Right atrium auricular region (tissue), 2 donors: ENCODE measurements around the gene CUL5. TPM values are rescaled to one million over a fixed set of nuclear protein-coding genes. Genes with fewer than 3 reads are reported as not detected.
A peak's percentile ranks its signal among the peaks of the same experiment; 100 is the strongest.

Experiments
- DNase-seq: peaks from one replicate; pipeline ENCODE4 v3.0.0-alpha.2; 2019; ENCODE audit warnings: low spot score
- H3K27ac ChIP-seq, 2 donors: fragments of 200-600 bp; sonication (generic); 1 replicate in 1 of 2; 2 replicates in 1 of 2; pipeline ENCODE4 v1.5.1; 2016 to 2019
- H3K27me3 ChIP-seq, 2 donors: fragments of 200-600 bp; sonication (generic); one replicate each; pipeline versions ENCODE4 v1.5.1 to v1.6.0; 2017 to 2019
- H3K36me3 ChIP-seq: fragments of 200-600 bp; sonication (generic); one replicate; pipeline ENCODE4 v1.5.1; 2016
- H3K4me1 ChIP-seq, 2 donors: fragments of 200-600 bp; sonication (generic); one replicate each; pipeline versions ENCODE4 v1.5.1 to v1.6.0; 2017 to 2019
- H3K4me3 ChIP-seq, 2 donors: fragments of 200-600 bp; sonication (generic); 1 replicate in 1 of 2; 2 replicates in 1 of 2; pipeline ENCODE4 v1.5.1; 2017 to 2019; ENCODE audit warnings: mild to moderate bottlenecking in 1 of 2, moderate library complexity in 1 of 2
- H3K9me3 ChIP-seq, 2 donors: fragments of 200-600 bp; sonication (generic); one replicate each; pipeline ENCODE4 v1.5.1; 2019
- total RNA-seq, 2 donors: library from RNA; depleted of rRNA; stranded (reverse); fragments of >200 nt; gene quantifications; one replicate each; pipeline ENCODE4 v1.1.0, GENCODE V29; 2016
- TF ChIP-seq, protein P1 (sequence below), 2 donors: fragments of 200-600 bp; sonication (generic); IDR thresholded peaks; one replicate each; pipeline ENCODE4 v1.5.1; 2019; ENCODE audit warnings: antibody characterized with exemption in 2 of 2

CUL5 gene
- total RNA-seq, 2 donors from 2014 or later, result 19.2 to 26.4 TPM

DNA sequence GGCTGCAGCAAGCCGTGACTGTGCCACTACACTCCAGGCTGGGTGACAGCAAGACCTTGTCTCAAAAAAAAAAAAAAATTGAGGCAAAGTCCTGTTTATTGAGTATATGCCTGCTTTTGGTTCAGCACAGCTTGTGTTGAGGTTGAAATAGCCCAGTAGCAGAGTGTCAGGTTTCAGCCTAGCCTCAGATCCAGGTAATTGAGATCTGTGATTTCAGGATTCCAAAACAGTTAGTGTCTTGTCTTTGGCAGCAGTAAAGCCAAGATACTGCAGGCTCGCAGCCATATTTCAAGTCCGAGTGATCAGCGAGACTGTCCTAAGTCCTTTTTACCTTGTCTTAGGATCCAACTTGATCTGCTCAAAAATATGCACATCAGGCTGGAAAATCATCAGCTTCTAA lies 27.0 kb downstream of the CUL5 start:
- no peak overlapping the region for H3K4me3 ChIP-seq
- H3K27ac ChIP-seq, result no peak overlapping the region
- no peaks in the 10 kb centered on the region for H3K27me3 ChIP-seq
- no peaks in the 10 kb centered on the region for H3K9me3 ChIP-seq
- peaks cover 21% of the 10 kb centered on the region for H3K36me3 ChIP-seq
- TF ChIP-seq, protein P1, sequence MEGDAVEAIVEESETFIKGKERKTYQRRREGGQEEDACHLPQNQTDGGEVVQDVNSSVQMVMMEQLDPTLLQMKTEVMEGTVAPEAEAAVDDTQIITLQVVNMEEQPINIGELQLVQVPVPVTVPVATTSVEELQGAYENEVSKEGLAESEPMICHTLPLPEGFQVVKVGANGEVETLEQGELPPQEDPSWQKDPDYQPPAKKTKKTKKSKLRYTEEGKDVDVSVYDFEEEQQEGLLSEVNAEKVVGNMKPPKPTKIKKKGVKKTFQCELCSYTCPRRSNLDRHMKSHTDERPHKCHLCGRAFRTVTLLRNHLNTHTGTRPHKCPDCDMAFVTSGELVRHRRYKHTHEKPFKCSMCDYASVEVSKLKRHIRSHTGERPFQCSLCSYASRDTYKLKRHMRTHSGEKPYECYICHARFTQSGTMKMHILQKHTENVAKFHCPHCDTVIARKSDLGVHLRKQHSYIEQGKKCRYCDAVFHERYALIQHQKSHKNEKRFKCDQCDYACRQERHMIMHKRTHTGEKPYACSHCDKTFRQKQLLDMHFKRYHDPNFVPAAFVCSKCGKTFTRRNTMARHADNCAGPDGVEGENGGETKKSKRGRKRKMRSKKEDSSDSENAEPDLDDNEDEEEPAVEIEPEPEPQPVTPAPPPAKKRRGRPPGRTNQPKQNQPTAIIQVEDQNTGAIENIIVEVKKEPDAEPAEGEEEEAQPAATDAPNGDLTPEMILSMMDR (IDR thresholded peaks at IDR 0.05), result no peak
- H3K4me1 ChIP-seq, result no peaks in the 10 kb centered on the region
- no peak for DNase-seq

DNA sequence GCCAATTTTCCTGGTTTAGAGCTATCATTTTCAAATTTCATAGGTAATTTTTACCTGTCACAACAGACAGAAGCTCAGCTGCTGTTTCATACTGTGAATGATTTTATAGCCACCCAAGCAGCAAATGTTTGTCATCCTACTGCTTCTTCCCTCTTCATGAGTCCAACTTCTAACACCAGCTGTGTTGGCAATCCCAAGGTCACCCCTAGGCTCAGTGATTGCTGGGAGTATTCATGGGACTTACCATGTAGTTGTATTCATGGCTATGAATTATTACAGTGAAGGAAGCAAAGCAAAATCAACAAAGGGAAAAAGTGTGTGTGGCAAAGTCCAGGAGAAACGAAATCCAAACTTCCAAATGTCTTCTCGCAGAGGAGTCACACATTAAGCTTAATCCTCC lies 28.5 kb downstream of the CUL5 start:
- H3K36me3 ChIP-seq, result peaks cover 21% of the 10 kb centered on the region
- peak overlapping the region in 1 of 2 donors; percentile 19 for H3K27ac ChIP-seq

GRCh38 chr11:108037636-108038035 lies 28.9 kb downstream of the CUL5 start:
- no peaks in the 10 kb centered on the region for H3K4me1 ChIP-seq
- H3K27ac ChIP-seq, result no peak overlapping the region
- peaks cover 21% of the 10 kb centered on the region for H3K36me3 ChIP-seq
- H3K27me3 ChIP-seq, result no peaks in the 10 kb centered on the region
- TF ChIP-seq, protein P1 (IDR thresholded peaks at IDR 0.05), result no peak
- H3K9me3 ChIP-seq, result no peaks in the 10 kb centered on the region
- no peak overlapping the region for H3K4me3 ChIP-seq
- no peak for DNase-seq

More for the DNA sequence above, 28.5 kb downstream of the CUL5 start:
- Histone ChIP-seq H3K4me3 (no peak overlapping the region), H3K9me3 (no peaks in the 10 kb centered on the region), H3K27me3 (no peaks in the 10 kb centered on the region), H3K4me1 (no peaks in the 10 kb centered on the region)
- TF ChIP-seq, protein P1 (IDR thresholded peaks at IDR 0.05), result no peak
- DNase-seq, result no peak

GRCh38 chr11:108048269-108048668 lies 39.6 kb downstream of the CUL5 start:
- TF ChIP-seq, protein P1 (IDR thresholded peaks at IDR 0.05), result no peak

GRCh38 chr11:108062336-108062735 lies 53.6 kb downstream of the CUL5 start:
- TF ChIP-seq, protein P1 (IDR thresholded peaks at IDR 0.05), result no peak
- Histone ChIP-seq H3K36me3 (peaks cover 8% of the 10 kb centered on the region), H3K27me3 (no peaks in the 10 kb centered on the region), H3K9me3 (no peaks in the 10 kb centered on the region), H3K4me1 (no peaks in the 10 kb centered on the region), H3K27ac (no peak overlapping the region), H3K4me3 (no peak overlapping the region)
- DNase-seq, result no peak

More at GRCh38 chr11:108048269-108048668, 39.6 kb downstream of the CUL5 start:
- H3K36me3 ChIP-seq, result peaks cover 25% of the 10 kb centered on the region
- H3K4me3 ChIP-seq, result no peak overlapping the region
- no peaks in the 10 kb centered on the region for H3K9me3 ChIP-seq
- no peak overlapping the region for H3K27ac ChIP-seq
- DNase-seq, result no peak
- H3K27me3 ChIP-seq, result no peaks in the 10 kb centered on the region
- H3K4me1 ChIP-seq, result no peaks in the 10 kb centered on the region

GRCh38 chr11:108063410-108063809 lies 54.7 kb downstream of the CUL5 start:
- TF ChIP-seq, protein P1 (IDR thresholded peaks at IDR 0.05), result no peak
- Histone ChIP-seq H3K4me1 (no peaks in the 10 kb centered on the region), H3K36me3 (peaks cover 6% of the 10 kb centered on the region), H3K27ac (no peak overlapping the region), H3K4me3 (no peak overlapping the region), H3K27me3 (no peaks in the 10 kb centered on the region), H3K9me3 (no peaks in the 10 kb centered on the region)
- no peak for DNase-seq
